NCI-H1417 treated with DMSO at 0.1 percent for 48 hours (cell line): Measurements from ENCODE around the gene OR52B2.

Experiments used
- DNase-seq: peaks from one replicate; lab custom pipeline; 2025; lab: John Stamatoyannopoulos, UW

Gene OR52B2

DNA sequence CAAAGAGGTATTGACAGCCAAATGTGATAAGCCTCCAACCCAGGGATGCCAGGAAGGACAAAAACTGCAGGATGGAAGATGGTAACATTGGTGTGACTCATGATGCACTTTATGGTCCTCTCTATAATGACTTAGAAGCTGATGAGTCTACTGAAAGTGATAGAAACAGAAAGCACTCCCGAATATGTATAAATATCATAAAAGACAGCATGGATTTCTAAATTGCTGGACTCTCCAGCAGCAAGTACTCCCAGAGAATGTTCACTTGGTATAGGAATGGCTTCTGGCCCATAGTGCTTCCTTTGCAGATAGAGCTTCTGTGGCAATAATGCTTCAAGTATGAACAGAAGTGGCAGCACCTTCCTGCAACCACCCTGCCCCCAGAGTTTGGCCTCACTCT lies at the start of gene OR52B2:
Gene OR52B2 (minus strand): TSS at position 101 of the 400 bp plus-strand sequence. CDS start 0 bp downstream, at position 101.
- no peak for DNase-seq

GRCh38 chr11:6219359-6219758 lies 49.2 kb upstream of the OR52B2 start:
- DNase-seq = no peak

DNA sequence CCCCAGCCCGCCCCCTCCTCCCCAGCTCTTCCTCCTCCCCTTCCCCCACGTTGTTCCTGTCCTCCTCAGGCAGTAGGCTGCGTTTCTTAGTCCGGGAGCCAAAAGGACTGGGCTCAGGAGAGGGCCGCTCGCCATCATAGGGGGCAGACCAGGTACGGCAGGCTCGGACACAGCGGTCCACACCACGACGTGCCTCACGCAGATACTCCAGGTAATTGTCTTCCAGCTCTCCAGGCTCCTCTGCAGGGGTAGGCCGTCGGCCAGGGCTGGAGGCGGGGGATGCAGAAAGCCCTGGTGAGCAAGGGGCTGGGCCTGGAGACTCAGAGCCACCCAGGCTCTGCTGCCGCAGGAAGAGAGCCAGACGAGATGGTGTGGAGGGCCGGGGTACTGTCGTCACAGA lies 47.6 kb upstream of the OR52B2 start:
- DNase-seq = no peak

DNA sequence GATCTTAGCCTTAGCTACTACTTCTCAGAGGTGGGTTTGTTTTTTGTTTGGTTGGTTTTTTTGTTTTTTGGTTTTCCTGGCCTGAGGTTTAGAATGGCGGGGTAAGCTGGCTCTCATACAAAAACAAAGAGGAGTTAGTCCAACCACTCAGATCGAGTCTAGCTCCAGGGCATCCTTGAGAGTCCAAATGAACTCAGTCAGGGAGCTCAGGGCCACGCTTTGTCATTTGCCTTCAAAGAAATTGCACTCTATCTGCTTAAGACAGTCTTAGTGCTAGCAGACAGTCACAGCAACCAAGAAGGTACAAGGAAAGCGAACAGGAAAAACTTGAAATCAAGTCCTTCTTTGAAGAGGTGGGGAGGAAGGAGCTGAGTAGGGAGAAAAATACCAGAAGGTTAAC lies 46.4 kb upstream of the OR52B2 start:
- DNase-seq = no peak

DNA sequence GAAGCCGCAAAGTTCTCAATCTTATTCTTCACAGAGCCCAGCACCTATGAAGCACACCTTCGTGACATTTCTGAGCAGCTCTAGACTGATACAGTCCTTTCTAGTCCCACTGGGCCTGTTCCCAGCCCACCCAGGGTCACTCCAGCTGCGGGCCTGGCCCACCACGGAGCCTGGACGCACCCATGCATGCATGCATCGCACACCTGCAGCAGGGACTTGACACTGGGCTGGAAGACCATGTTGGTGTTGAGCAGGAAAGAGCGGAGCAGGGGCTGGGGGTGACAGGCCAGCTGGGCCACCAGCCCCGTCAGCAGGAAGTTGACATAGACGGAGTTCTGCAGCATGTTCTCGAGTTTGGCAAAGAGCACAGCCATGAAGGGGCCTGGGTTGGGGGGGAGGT lies 44.4 kb upstream of the OR52B2 start:
- DNase-seq = no peak

DNA sequence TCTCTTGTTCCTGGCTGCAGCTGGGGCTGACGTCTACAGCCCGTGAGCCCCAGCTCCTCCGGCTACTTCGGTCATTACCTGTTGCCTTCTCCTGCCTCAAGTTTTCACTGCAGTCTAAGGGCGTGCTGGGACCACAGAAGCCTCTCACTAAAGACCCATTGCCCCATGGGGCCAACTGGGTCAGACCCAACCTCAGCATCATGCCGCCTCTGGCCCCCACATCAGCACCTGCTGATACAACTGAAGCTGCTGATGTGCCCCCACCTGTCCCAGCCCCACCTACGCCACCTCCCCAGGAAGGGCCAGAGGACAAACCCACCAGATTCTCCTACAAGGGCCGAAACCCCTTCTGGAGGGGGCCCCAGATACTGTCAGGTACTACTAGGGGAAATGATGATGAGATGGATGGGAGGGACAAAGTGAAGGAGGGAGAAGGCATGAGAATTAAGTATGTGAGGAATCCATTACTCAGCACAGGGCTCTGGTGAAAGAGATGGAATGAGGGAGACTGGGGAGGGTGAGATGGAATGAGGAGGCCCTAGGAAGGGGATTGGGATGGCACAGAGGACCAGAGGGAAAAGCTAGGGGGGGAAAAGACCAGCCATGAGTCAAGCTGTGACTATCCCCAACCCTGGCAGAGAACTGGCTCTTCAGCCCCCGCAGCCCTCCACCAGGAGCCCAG lies 40.3 kb upstream of the OR52B2 start:
- no peak for DNase-seq

DNA sequence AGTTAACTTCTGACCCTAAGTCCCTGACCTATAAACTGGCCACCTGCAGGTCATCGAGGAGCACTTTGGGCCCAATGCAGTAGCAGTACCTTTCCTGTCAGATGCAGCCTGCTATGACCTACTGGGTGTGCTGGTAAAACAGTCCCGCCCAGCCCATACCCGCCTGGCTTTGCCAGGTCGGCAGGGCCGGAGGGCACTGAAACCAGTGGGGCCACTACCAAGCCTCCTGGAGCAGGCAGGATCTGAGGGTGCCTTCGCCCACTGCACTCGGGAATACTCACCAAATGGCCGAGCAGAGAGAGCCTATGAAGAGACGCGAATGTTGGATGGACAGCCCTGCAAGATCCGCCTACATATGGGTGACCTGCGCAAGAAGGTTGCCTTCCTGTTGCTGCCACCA lies 39.7 kb upstream of the OR52B2 start:
- DNase-seq = no peak

DNA sequence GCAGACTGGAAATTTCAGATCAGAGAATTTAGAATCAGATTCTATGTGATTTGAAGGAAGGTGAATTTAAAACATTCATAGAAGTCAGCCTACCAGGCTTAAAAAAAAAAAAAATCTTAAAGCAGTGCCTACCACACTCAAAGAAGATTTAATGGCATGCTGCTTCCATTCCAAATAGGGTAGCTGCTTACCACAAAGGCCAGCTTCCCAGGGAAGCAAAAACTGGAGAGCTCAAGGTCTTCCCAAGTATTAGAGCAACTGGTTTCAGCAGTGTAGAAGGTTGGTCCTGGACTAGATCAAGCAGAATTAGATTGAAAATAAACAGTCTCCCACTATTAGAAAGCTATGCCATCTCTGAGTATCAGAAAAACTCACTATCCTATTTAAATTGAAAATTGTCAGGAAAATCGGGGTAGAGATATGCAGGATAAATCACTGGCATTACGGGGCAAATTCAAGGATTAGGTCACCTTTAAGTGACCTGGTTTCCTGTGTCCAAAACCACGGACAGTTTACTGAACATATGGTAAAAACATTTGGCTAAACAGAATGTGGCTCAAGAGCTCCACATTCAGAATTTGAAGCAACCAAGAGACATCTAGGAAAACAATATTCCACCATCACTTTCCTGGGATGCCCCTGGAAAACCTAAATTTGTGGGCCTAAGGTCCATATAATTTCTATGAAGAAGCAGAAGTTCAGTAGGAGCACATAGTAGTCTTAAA lies 36.5 kb upstream of the OR52B2 start:
- no peak for DNase-seq

GRCh38 chr11:6205366-6205765 lies 35.2 kb upstream of the OR52B2 start, which contains the start of gene C11orf42:
TSS of gene C11orf42 (plus strand) at chr11:6205557. CDS start at chr11:6205616, 59 bp downstream.
- DNase-seq = no peak

DNA sequence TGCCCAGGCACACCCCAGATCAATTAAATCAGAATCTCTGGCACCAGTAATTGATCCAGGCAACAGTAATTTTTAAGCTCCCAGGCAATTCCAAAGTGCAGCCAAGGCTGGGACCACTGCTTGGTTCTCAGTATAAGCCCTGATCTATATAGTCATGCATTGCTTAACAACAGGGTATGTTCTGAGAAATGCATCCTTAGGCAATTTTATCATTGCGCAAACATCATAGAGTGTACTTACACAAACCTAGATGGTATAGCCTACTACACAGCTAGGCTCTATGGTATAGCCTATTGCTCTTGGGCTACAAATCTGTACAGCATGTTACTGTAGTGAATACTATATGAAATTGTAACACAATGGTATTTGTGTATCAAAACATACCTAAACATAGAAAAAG lies 34.6 kb upstream of the OR52B2 start:
- no peak for DNase-seq

GRCh38 chr11:6203327-6203726 lies 33.2 kb upstream of the OR52B2 start:
- no peak for DNase-seq

GRCh38 chr11:6202041-6202440 lies 31.9 kb upstream of the OR52B2 start:
- DNase-seq = no peak

- no peak for DNase-seq
Measured at GRCh38 chr11:6201481-6201880, 31.4 kb upstream of the OR52B2 start.

DNA sequence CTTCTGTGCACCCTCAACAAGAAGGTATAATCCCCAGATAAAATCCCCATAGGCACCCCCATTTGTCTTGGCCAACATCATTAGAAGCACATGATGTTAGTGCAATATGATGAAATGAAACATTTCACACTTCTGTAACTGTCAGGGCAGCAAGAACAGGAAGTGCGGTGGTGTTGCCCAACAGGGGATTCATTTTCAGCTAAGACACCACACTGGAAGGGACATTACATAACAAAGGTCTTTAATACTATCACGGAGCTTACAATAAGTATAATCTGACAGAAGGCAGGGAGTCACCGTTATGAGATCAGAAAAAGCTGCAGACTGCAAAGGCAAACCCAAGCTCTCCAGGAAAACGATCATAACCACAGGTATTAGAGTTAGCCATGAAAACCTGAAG lies 30.8 kb upstream of the OR52B2 start:
- no peak for DNase-seq

- DNase-seq = no peak
Measured at GRCh38 chr11:6199174-6199810, 29.2 kb upstream of the OR52B2 start, which contains the start of gene OR52W1. TSS of gene OR52W1 (plus strand) at chr11:6199224. CDS start at chr11:6199224, 0 bp downstream.

- DNase-seq = no peak
Measured at GRCh38 chr11:6197466-6198200, 27.5 kb upstream of the OR52B2 start.

DNA sequence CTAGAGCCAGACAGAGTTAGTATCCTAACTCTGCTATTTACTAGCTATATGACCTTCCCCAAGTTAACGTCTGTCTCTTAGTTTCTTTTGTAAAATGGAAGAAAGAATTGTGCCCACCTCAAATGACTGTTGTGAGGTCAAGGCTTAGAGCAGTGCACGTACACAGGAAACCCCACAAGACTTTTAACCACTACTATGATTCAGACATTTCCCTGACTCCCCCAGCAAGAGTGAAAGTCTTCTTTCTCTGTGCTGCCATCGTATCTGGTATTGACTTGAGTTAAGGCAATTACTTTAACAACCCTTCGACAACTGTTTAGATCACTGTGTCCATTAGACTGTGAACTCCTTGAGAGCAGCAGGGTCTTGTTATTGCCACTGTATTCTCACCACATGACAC lies 26.3 kb upstream of the OR52B2 start:
- DNase-seq = no peak

GRCh38 chr11:6194065-6194581 lies 24.0 kb upstream of the OR52B2 start:
- no peak for DNase-seq

GRCh38 chr11:6191742-6192141 lies 21.6 kb upstream of the OR52B2 start:
- DNase-seq = no peak

- no peak for DNase-seq
Measured at GRCh38 chr11:6175440-6175839, 5.3 kb upstream of the OR52B2 start.

DNA sequence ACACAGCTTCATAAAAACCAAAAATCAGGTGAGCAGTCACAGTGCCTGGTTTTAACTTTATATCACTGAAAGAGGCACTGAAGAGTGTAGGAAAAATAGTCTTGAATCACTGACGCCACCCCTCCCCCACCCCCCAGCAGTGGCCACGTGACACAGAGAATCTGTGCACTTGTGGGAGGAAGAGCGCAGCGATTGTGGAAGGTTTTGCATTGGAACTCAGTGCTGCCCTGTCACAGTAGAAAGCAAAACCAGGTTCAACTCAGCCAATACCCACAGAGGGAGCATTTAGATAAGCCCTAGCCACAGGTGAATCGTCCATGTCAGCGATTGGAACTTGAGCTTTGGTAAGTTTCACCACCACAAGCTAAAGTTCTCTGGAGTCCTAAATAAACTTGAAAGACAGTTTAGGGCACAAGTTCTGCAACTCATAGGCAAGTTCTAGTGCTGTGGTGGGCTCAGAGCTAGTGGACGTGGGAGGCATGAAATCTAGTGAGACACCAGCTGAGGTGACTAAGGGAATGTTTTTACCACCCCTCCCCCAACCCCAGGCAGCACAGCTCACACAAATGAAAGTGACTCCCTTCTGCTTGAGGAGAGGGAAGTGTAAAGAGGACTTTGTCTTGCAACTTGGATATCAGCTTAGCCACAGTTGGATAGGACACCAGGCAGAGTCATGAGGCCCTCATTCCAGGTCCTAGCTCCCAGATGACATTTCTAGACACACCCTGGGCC lies 13.3 kb downstream of the OR52B2 start:
- DNase-seq = no peak
